ENCODE results near the gene ST6GALNAC5. TPM values are rescaled to one million over a fixed set of nuclear protein-coding genes. Genes with fewer than 3 reads are reported as not detected.

The ST6GALNAC5 gene
- total and polyA plus RNA-seq, 10 of the 15 experiments (the other 5 are each of a cell fraction or from before 2014, with no cell fraction given): under 0.01 to 1.8 (median 0.07) TPM; not detected in 6

- TF ChIP-seq MYC (IDR thresholded peaks at IDR 0.05; ENCODE audit: insufficient read depth, insufficient read length, insufficient replicate concordance, low read length, severe bottlenecking) (no peak), JUND (IDR thresholded peaks at IDR 0.05; ENCODE audit: low read depth, low read length) (no peak), CHD4 (IDR thresholded peaks at IDR 0.05) (no peak), BHLHE40 (IDR thresholded peaks at IDR 0.05; ENCODE audit: borderline replicate concordance in 1 of 2, low read depth in 2 of 2, low read length in 1 of 2) (peak; percentile 22 to 69; a peak in 3 of 4 replicates), SMAD5 (IDR thresholded peaks at IDR 0.05; ENCODE audit: low read depth) (no peak), RFX5 (IDR thresholded peaks at IDR 0.05; ENCODE audit: low read depth, low read length) (no peak), NRF1 (conservative IDR thresholded peaks at IDR 0.05; ENCODE audit: low read depth, low read length) (no peak), HDGF (IDR thresholded peaks at IDR 0.05) (no peak), YBX1 (IDR thresholded peaks at IDR 0.05) (no peak), SIX5 (IDR thresholded peaks at IDR 0.05; ENCODE audit: low read depth, low read length, severe bottlenecking) (no peak), KLF5 (IDR thresholded peaks at IDR 0.05; ENCODE audit: partially characterized antibody) (no peak), ASH2L (IDR thresholded peaks at IDR 0.05; ENCODE audit: borderline replicate concordance, low read depth) (no peak), RBBP5 (conservative IDR thresholded peaks at IDR 0.05) (no peak), IKZF2 (IDR thresholded peaks at IDR 0.05) (peak; percentile 89 to 92), BRCA1 (IDR thresholded peaks at IDR 0.05; ENCODE audit: low read depth, low read length) (no peak), IRF3 (IDR thresholded peaks at IDR 0.05) (no peak), NFIC (IDR thresholded peaks at IDR 0.05; ENCODE audit: low read depth, low read length) (no peak), BCL3 (IDR thresholded peaks at IDR 0.05; ENCODE audit: borderline replicate concordance, insufficient read depth, low read depth, low read length, poor library complexity, severe bottlenecking) (no peak), CEBPB (IDR thresholded peaks at IDR 0.05; ENCODE audit: borderline replicate concordance in 1 of 2, low read depth in 2 of 2, low read length in 2 of 2) (no peak), ZNF24 (IDR thresholded peaks at IDR 0.05) (peak; percentile 77), RELA (IDR thresholded peaks at IDR 0.05; ENCODE audit: borderline replicate concordance, partially characterized antibody) (no peak), YY1 (IDR thresholded peaks at IDR 0.05; ENCODE audit: low read depth, low read length) (no peak), ZNF592 (IDR thresholded peaks at IDR 0.05) (no peak), HDAC2 (IDR thresholded peaks at IDR 0.05) (no peak), KAT2A (conservative IDR thresholded peaks at IDR 0.05; ENCODE audit: control insufficient read depth, low read depth, low read length) (no peak), PAX5 (IDR thresholded peaks at IDR 0.05; ENCODE audit: borderline replicate concordance, low read depth, low read length) (no peak)
These were observed 72.0 kb downstream of the ST6GALNAC5 start (continued) for GRCh38 chr1:76939050-76939816.
